SU-DHL-6 (cell line): ENCODE results near the gene ZNF423.
A peak's percentile ranks its signal among the peaks of the same experiment; 100 is the strongest.

Experiments used
- H2AFZ ChIP-seq: fragments of 200-600 bp; sonication (generic); 2 replicates; pipeline ENCODE4 v1.6.1; 2014; ENCODE audit warnings: low read depth, mild to moderate bottlenecking, moderate library complexity, mixed read lengths, antibody characterized with exemption, low read length; ENCODE audit not compliant: severe bottlenecking
- H3F3A ChIP-seq: fragments of 200-600 bp; shearing (Covaris generic); 2 replicates; pipeline ENCODE4 v1.6.0; 2016; ENCODE audit warnings: antibody characterized with exemption, mild to moderate bottlenecking; ENCODE audit not compliant: insufficient read depth
- H3K27ac ChIP-seq: fragments of 200-600 bp; sonication (generic); 2 replicates; pipeline ENCODE4 v1.5.1; 2016; ENCODE audit warnings: low read depth, mild to moderate bottlenecking, low read length, moderate library complexity, mixed read lengths
- H3K27me3 ChIP-seq: fragments of 200-600 bp; sonication (generic), shearing (Covaris generic); 2 replicates; pipeline ENCODE4 v1.6.0; 2014; ENCODE audit warnings: mild to moderate bottlenecking, low read length
- H3K36me3 ChIP-seq: fragments of 200-600 bp; sonication (generic); 2 replicates; pipeline ENCODE4 v1.6.1; 2014; ENCODE audit warnings: mild to moderate bottlenecking, low read length, mixed read lengths
- H3K4me2 ChIP-seq: fragments of 300-600, 200-600 bp; shearing (Covaris generic), sonication (generic); 2 replicates; pipeline ENCODE4 v1.6.0; 2014; ENCODE audit warnings: low read length, low read depth, mild to moderate bottlenecking; ENCODE audit not compliant: poor library complexity, severe bottlenecking
- H3K4me3 ChIP-seq: fragments of 200-600 bp; sonication (generic); 2 replicates; pipeline ENCODE4 v1.5.1; 2014; ENCODE audit warnings: antibody characterized with exemption, low read length, mild to moderate bottlenecking, mixed read lengths; ENCODE audit not compliant: insufficient read depth, poor library complexity, severe bottlenecking
- H3K79me2 ChIP-seq: fragments of 200-600 bp; sonication (generic); 2 replicates; pipeline ENCODE4 v1.6.1; 2014; ENCODE audit warnings: mild to moderate bottlenecking, low read length, moderate library complexity; ENCODE audit not compliant: insufficient read depth
- H3K9ac ChIP-seq: fragments of 200-600 bp; sonication (generic); 2 replicates; pipeline ENCODE4 v1.7.0; 2014; ENCODE audit warnings: mild to moderate bottlenecking, low read length
- H3K9me2 ChIP-seq: fragments of 200-600 bp; sonication (generic); replicated peaks from 2 replicates; pipeline ENCODE4 v1.6.1; 2014; ENCODE audit warnings: low read length; ENCODE audit not compliant: insufficient read depth
- H3K9me3 ChIP-seq: fragments of 200-600 bp; sonication (generic); 2 replicates; pipeline ENCODE4 v1.6.1; 2014; ENCODE audit warnings: low read length, mixed read lengths; ENCODE audit not compliant: insufficient read depth
- H4K20me1 ChIP-seq: fragments of 200-600 bp; sonication (generic); 2 replicates; pipeline ENCODE4 v1.6.1; 2014; ENCODE audit warnings: low read depth, mild to moderate bottlenecking, antibody characterized with exemption, low read length, moderate library complexity, mixed read lengths
- EZH2phosphoT487 ChIP-seq: fragments of 200-600 bp; sonication (generic), shearing (Covaris generic); conservative IDR thresholded peaks from 2 replicates; pipeline ENCODE4 v1.6.1; 2018; ENCODE audit warnings: mild to moderate bottlenecking, antibody characterized with exemption, low read length, moderate library complexity, mixed read lengths
- TF ChIP-seq, protein P1 (sequence below): fragments of 200-600 bp; sonication (generic); IDR thresholded peaks from one replicate; pipeline ENCODE4 v1.5.1; 2017; ENCODE audit warnings: antibody characterized with exemption, mild to moderate bottlenecking, low read length, moderate library complexity; ENCODE audit not compliant: insufficient read depth, poor library complexity, severe bottlenecking

ZNF423 gene

DNA sequence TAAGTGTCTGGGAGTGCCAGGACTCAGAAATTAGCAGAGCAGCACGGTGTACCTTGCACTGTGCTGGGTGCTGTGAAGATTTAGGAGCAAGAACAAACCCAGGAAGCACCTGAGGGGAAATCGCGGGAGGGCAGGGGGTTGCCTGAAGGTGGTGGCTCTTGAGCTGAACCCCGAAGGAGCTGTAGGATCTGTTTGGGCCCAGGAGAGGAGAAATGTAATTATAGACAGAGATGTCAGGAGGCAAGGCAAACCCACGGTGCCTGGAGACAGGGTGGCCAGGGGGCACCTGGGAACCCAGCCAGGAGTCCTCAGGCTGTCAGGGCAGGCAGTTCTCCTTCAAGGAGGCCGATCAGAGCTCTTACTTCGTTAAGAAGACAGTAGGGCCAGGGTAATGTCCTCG, 373.2 kb downstream of the ZNF423 start:
- Histone ChIP-seq H2AFZ (no peak overlapping the region), H3K4me2 (no peak overlapping the region), H3K9ac (no peak overlapping the region)

DNA sequence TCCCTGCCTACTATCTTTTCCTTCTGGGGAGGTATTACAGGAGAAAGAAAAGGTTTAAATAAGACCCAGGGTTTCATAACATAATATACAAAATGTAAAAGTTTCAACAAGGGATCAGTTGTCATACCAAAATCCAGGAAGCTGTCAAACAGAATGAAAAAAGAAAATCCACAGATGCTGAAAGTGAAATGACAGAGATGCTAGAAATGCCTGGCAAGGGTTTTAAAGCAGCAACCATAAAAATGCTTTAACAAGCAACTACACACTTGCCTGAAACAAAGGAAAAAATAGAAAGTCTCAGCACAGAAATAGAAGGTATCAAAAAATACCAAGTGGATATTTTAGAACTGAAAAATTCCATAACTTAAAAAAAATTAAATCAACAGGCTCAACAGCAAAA, 377.3 kb downstream of the ZNF423 start:
- Histone ChIP-seq H3K9ac (no peak overlapping the region), H3K9me3 (no peaks in the 10 kb centered on the region), H3K27ac (no peak overlapping the region), H3K4me2 (no peak overlapping the region), H2AFZ (no peak overlapping the region), H3F3A (no peaks in the 10 kb centered on the region), H3K36me3 (no peaks in the 10 kb centered on the region), H3K4me3 (no peak overlapping the region), H4K20me1 (no peaks in the 10 kb centered on the region), H3K79me2 (no peaks in the 10 kb centered on the region), H3K27me3 (no peaks in the 10 kb centered on the region), H3K9me2 (no peaks in the 10 kb centered on the region)
- TF ChIP-seq, protein P1, sequence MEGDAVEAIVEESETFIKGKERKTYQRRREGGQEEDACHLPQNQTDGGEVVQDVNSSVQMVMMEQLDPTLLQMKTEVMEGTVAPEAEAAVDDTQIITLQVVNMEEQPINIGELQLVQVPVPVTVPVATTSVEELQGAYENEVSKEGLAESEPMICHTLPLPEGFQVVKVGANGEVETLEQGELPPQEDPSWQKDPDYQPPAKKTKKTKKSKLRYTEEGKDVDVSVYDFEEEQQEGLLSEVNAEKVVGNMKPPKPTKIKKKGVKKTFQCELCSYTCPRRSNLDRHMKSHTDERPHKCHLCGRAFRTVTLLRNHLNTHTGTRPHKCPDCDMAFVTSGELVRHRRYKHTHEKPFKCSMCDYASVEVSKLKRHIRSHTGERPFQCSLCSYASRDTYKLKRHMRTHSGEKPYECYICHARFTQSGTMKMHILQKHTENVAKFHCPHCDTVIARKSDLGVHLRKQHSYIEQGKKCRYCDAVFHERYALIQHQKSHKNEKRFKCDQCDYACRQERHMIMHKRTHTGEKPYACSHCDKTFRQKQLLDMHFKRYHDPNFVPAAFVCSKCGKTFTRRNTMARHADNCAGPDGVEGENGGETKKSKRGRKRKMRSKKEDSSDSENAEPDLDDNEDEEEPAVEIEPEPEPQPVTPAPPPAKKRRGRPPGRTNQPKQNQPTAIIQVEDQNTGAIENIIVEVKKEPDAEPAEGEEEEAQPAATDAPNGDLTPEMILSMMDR = no peak

More for the DNA sequence above, 373.2 kb downstream of the ZNF423 start:
- Histone ChIP-seq H3K79me2 (no peaks in the 10 kb centered on the region), H3K27me3 (no peaks in the 10 kb centered on the region), H3F3A (no peaks in the 10 kb centered on the region), H3K4me3 (no peak overlapping the region), H3K9me3 (no peaks in the 10 kb centered on the region), H4K20me1 (no peaks in the 10 kb centered on the region), H3K9me2 (no peaks in the 10 kb centered on the region), H3K27ac (no peak overlapping the region), H3K36me3 (no peaks in the 10 kb centered on the region)
- no peak for TF ChIP-seq EZH2phosphoT487
- TF ChIP-seq, protein P1 = no peak

DNA sequence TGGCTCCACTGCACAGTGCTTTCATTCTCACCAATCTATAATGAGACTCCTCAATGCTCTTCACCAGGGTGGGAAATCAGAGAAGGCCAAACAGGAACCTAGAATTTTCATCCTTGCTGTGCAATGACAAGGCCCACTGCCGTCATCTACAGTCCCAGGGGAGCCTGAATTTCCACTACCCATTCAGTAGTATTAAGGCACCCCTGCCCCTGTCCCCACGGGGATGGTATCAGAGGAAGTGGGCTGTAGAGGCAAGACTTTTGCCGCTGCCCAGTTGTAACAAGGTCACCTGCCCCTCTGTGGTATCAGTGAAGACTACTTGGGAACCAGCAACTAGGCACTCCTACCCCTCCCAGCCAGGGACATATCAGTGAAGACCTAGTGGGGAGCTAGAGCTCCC, 377.8 kb downstream of the ZNF423 start:
- Histone ChIP-seq H3K4me2 (peak overlapping the region; percentile 10), H3F3A (no peaks in the 10 kb centered on the region), H3K9ac (no peak overlapping the region), H3K9me3 (no peaks in the 10 kb centered on the region), H3K27me3 (no peaks in the 10 kb centered on the region), H3K36me3 (no peaks in the 10 kb centered on the region), H3K9me2 (no peaks in the 10 kb centered on the region), H2AFZ (no peak overlapping the region), H4K20me1 (no peaks in the 10 kb centered on the region), H3K27ac (no peak overlapping the region), H3K4me3 (no peak overlapping the region), H3K79me2 (no peaks in the 10 kb centered on the region)
- TF ChIP-seq EZH2phosphoT487 = no peak
- TF ChIP-seq, protein P1 = no peak
